Occipital lobe (tissue), 2 donors: ENCODE measurements around the gene PIPOX. TPM values are rescaled to one million over a fixed set of nuclear protein-coding genes. Genes with fewer than 3 reads are reported as not detected.

Experiments
- DNase-seq: peaks from one replicate; lab custom pipeline; 2025; lab: John Stamatoyannopoulos, UW
- total RNA-seq: library from RNA; depleted of rRNA; stranded (reverse); fragments of >200 nt; gene quantifications from one replicate; pipeline ENCODE4 v1.2.3, GENCODE V29; 2014

The PIPOX gene
- total RNA-seq, 1 donor from 2014 or later = 4.1 TPM

DNA sequence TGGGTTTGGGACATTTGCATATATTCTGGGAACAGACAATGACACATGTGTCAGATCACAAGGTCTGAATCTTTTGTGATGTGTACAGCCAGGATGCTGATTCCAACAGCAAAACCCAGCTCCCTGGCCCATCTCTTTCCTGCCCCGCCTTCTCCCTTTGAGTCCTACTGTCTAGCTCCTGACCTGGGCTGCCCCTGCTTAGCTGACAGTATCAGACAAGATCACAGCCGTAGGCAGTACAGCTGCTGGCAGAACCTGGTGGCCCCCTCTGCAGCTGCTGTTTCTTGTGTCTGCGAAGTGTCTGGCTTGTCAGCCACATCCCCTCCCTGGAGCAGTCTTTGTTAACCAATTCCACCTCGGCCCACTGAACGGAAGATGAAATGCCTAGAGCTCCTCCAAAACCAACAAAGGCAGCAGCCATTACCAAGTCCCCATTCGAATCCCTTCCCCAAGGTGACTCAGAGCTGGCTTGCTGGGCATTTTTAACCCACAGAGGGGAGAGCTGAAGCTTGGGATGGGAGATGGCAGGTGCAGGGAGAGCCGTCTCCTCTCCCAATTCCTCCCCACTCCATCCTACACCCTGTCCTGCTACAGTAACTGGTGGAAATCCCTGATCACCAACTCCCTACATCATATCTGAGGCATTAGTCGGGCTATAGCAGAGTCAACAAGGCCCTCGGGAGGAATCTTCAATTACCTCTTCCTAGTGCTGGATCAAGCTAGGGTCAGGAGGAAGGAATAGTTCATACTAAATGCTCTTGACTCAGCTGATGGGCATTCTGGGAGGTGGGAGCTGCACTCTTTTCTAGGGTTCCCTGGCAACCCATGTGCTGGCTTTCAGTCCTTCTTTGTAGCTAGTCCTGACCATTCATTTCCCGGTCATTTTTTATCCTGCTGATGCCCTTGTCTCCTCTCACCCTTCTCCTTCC is 5.8 kb downstream of the PIPOX start:
- DNase-seq = no peak

DNA sequence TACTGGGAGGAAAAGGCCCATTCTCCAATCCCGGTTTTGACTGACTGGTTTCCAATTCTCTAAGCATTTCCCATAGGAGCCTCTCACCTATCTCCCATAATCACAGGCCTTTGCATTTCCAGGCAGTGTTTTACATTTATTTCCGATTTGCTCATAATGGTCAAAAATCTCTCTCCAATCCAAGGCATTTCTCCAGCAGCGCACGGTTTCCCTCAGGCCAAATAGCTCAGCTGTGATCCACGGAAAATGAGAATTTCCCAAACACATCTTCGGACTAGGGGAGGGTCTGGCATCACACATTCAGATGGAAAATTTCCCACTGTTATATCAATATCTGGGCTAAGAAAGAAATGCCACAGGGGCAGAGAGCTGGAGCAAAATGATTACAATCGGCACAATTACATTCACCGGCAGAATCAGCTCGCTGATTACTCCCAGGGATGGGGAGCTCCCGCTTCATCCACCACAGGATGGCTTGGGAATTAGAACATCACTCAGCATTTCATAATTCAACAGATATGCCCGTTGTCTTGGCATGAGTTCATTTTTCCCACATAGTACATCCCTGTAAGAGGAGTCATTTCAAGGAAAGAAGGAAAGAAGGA is 6.7 kb downstream of the PIPOX start:
- DNase-seq = no peak

DNA sequence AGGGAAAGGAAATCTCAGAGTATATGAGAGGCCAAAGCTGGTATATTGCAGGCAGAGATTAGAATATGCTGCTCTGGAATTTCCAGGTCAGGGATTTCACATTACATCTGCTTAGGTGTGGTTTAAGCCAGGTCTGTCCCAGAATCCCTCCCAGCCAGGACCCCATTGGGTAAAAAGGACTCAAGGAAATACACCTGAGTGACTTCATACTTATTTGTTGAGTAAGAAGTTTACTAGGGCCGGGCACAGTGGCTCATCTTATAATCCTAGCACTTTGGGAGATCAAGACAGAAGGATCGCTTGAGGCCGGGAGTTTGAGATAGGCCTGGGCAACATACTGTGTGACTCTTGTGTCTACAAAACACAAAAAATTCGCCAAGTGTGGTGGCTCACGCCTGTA is 7.2 kb downstream of the PIPOX start:
- no peak for DNase-seq

DNA sequence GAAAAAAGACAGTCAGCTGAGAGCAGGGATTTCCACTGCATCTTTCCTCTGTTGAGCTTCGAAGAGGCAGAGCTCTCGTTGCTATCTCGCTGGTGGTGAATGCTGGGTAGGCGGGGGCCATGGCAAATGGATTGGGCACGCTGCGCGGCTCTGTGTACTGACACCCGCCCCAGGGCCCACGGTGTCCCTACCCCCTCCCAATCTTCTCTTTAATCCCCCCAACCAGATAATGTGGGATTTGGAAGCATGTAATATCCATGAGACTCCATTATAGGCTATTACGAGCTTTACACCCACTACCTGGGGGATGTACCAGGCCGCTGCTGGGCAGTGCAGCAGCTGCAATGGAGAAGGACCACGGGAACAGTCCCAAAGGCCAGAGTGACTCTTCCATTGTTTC is 8.3 kb downstream of the PIPOX start:
- DNase-seq = no peak

DNA sequence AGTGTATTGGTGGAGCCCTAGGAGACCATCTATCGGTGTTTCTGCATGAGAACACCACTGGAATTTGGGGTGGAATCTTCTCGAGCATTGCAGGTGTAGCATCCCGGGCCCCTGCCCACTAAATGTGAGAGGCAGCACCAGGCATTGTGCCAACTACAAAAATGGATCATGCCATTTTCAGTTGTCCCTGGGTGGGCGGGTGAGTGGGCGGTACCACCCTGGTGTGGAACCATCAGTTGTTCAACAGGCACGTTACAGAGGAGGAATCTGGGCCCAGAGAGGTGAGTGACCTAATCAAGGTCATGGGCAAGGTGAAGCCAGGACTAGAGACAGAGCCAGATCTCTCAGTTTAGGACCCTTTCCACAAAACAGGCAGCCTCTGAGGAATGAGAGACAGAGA is 8.8 kb downstream of the PIPOX start:
- DNase-seq = no peak

DNA sequence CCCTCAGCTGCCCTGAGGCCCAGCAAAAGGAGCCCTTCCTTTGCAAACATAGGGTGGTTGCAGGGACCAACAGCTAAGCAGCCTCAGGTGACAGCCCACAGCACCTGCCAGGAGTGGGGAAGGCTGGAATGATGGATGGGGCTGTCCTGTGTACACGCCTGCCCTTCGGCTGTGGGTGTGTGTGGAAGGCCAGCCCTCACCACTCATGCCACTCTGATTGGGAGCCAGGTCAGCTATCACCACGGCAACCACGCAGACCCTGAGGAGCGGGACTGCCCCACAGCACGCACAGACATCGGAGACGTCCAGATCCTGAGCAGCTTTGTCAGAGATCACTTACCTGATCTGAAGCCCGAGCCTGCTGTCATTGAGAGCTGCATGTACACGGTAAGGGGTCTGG is 11.9 kb downstream of the PIPOX start:
- DNase-seq = no peak

DNA sequence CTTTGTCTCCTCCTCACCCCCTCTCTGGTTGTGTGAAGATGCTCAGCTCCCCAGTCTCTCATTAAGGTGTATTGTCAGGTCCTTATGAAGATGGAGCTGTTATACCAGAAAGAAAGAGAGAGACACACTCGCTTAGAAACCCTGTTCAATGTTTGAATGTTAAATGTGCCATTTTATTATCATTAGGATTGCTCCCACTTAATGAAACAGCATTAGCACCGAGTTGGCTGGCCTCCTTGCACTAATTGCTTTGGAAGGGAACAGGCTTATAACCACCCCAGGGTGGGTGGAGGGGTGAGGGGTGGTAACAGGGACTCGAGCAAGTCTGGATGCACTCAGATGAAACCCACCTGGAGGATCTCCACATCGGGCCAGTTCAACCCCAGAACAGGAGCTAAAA is 14.4 kb downstream of the PIPOX start:
- DNase-seq = no peak

DNA sequence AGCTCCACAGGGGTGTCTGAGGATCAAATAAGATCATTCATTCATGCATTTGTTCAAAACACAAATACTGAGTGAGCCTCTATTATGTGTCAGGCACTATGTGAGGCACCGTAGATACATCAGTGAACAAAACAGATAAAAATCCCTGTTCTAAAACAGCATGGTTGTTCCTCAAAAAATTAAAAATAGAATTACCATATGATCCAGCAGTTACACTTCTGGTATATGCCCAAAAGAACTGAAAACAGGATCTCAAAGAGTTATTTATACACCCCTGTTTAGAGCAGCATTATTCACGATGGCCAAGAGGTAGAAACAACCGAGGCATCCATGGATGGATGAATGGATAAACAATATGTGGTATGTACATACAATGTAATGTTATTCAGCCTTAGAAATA is 15.4 kb downstream of the PIPOX start:
- DNase-seq = no peak

DNA sequence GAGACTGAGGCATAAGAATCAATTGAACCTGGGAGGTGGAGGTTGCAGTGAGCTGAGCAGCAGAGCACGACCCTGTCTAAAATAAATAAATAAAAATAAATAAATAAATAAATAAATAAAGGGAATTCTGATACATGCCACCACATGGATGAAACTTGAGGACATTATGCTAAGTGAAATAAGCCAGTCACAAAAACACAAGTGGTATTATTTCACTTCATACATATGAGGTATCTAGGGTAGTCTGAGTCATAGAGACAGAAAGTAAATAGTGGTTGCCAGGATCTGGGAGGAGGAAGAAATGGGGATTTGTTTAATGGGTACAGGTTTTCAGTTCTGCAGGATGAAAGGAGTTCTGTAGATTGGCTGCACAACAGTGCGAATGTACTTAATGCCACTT is 16.3 kb downstream of the PIPOX start:
- DNase-seq = no peak

DNA sequence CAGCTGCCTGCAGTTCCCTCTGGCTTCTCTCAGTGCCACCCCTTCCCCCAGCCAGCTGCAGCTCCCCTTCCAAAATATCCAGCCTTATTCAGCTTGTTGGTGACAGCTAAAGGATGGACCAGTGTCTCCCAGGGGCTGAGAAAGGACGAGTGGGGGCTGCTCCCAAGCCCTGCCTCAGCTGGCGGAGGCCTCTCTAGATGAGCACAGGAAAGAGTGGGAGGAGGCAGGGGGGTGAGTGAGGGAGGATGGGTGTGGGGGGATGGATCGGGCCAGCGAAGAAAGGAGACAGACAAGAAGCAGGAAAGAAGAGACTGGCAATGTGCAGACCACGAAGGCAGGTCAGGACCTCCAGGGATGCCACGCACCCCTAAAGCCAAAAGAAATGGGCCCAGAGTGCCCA is 17.5 kb downstream of the PIPOX start:
- DNase-seq = no peak

DNA sequence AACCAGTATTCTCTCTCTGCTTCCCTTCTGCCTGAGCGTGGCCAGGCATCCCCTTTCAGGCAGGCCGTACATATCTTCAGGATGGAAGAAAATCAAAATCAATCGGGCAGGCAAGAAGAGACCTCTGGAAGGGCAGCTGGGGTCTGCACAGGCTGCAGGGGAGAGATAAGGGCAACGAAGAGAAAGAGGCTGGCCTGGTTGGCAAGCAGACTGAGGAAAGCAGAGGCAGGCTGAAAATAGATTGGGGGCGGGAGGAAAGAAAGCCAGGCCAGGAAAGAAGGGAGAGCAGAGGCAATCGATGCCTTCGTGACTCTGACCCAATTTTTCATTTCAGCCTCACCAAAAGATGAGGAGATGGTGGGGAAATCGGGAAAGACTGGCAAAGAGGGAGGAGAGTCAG is 18.1 kb downstream of the PIPOX start:
- DNase-seq = no peak

DNA sequence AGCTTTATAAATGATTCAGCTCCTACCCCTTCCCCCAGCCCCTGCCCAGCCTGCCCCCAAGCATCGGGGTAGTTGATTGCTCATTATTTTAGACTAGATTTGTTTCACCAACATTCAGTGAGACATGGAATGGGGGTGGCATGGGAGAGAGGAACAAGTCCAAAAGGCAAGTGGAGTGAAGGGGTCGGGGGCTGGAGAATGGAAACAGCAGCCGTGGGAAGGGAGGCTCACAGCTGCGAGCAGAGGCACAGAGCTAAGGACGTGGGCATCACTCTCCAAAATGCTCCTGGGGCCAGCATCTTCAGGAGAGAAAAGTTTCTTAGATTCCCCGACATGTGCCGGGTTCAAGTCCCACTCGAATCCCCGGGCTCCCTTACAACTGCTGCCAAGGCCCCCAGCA is 19.3 kb downstream of the PIPOX start:
- DNase-seq = no peak

DNA sequence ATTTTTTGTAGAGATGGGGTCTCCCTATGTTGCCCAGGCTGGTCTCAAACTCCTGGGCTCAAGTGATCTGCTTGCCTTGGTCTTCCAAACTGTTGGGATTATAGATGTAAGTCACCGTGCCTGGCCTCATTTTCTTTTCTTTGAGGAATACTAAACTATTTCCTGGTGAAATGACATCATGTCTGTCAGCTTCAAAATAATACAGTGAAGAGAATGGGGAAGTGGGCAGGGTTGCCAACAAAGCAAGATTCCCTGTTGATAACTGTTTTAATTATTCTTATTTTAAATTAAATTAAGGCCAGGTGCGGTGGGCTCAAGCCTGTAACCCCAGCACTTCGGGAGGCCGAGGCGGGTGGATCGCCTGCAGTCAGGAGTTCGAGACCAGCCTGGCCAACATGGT is 21.1 kb downstream of the PIPOX start:
- no peak for DNase-seq

DNA sequence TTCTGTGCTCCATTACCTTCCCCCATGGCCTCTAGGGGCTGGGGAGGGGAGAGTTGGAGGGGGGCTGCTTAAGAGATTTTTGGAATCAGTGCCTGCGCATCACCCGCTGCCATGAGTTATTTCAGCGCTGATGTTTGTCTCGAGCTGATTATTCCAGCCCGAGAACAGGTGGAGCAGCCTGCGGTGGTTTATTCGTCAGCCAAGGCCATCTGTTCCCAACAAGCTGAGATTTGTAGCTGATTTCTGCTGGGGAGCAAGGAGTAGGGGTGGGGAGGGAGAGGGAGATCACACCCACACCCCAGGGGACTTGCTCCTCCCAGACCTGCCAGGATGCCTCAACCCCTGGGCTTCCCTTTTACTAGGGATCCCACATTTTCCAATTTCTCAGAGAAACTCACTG is 23.1 kb downstream of the PIPOX start:
- DNase-seq = peak; percentile 45

DNA sequence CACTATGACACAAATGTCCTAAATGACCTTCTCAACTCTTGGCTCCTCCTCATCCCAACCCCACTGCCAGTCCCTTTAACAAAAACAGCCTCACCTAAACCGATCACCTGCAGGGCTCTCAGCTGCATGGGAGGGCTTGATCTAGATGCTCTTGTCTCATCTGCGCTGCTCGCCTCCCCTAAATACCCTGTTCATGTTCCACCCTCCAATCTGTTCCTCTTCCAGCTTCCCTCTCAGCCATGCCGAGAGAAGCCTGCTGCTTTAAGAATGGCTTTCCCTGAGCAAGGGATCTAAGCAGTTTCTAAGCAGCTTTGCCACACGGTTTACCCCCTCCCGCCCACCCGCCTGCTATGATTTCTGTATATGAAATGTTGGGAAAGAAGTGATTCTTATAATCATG is 23.7 kb downstream of the PIPOX start:
- DNase-seq = no peak

DNA sequence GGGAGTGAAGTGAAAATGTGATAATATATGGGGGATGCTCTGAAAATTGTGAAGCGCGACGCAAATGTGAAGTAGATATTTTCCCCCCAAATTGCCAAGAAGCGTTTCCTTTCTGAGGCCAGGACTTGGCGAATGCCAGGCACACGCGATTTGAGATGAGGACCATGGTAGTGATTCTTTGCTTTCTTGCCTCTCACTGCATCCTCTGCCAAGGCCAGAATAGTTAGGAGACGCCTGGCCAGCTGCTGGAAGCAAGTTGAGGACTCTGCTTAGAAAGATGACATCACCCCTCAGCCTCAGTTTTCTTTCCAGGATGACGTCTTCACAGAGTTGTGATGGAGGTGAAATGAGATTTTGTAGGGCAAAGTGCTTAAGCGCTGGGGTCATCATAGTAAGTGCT is 25.9 kb downstream of the PIPOX start:
- DNase-seq = peak; percentile 45

DNA sequence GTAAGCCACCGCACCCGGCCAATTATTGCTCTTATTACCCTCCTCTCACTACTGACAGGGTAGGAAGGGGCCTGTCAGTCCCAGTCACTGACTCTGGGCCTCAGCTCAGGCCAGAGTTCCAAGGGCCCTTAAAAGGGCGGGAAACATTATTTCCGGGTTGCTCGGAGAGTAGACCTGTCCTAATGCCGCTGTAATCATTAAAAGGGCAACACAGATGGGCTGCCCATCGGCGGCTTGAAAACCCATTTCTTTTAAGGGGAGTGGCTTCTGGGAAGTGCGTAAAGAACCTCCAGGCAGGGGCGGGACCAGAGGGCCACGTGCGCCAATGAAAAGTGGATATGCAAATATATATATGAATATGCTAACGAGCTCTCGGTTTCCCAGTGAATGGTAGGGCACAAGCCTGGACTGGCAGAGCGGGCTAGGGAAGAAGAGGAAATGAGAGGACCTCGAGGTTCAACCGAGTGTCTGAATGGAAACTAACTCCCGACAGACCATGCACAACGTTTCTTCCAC is 26.6 kb downstream of the PIPOX start:
- no peak for DNase-seq

DNA sequence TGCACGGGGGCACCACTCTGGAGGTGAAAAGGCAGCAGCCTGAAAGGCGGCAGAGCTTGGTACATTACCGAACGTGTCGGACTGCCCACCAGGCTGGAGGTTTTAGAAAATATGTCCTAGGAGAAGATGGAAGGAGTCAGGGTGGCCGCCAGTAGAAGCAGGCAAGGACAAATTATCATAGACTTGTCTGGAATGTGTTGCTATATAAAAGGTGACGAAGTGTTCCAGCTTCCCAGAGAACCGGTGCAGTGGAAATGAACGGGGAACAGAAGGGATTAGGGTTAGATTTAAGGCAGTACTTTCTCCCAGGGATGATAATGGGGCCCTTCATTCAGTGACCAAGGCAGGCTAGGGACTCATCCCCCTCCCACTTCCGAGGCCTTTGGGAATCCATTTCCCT is 27.4 kb downstream of the PIPOX start:
- DNase-seq = no peak

DNA sequence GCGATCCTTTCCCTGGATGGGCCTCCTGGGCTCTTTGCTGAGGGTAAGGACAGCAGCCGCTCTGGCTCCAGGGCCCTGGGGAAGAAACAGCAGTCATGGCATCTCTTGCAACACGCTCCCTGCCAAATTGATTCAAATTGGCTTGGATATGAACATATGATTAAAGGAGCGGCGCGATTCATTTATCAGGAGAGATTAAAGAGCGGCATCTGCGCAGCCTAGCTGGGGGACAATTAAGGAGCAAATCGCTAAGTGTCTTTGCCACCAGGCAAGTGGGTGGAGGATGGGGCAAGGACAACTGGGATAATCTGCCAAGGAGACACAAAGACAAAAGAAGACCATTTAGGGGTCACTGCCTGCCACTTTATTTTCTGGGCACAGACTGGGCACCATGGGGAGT is 27.8 kb downstream of the PIPOX start:
- DNase-seq = no peak

DNA sequence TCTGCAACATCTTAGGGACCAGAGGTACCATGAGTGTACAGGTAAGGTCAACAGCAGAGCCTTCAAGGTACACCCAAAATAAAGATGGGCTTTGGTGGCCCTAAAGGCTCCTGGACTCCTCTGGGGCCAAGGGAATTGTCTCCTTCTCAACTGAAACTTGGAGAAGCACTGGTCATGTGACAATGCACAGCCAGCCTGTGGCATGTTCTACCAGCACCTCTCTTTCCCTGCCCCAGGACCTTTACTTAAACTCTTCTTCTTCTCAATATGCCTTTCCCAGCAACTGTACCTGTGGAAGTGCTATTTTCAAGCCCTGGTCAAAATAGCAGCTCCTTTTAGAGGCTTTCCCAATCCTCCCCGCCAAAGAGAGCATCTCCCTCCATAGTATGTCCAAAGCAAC is 28.4 kb downstream of the PIPOX start:
- DNase-seq = no peak

DNA sequence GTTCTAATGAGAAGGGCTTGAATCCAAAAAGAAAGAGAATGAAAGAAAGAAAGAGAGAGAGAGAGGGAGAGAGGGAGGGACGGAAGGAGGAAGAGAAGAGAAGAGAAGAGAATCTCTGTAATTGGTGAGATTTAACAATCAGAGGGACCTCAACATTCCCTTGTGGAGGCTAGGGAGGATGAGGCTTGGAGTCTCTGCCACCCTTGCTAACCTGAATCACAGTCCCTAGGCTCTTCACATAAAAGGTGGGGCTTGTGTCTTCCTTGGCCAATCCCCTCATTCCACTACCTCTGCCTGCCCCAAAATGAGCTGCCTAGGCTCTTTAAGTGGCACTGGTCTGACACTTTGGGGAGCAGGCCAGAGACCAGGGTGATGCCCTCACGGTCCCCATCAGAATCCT is 30.1 kb downstream of the PIPOX start:
- no peak for DNase-seq

DNA sequence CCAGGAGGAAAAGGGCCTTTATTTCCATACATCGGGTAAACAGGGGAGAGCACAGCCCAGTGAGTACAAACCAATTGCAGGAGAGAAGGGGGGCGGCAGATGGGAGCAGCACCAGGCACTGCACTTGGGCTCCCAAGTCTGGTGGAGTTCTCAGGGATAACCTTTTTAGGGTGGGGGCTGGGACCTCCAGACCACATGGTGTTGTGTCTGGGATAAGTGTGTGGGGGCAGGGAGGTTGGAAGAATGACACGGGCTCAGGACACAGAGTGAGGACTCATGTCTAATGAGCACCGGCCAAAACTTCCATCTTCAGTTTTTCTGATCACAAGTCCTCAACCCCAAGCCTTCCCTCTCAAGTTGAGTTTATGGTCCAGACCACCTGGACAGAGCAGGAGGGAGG is 30.6 kb downstream of the PIPOX start:
- DNase-seq = no peak

DNA sequence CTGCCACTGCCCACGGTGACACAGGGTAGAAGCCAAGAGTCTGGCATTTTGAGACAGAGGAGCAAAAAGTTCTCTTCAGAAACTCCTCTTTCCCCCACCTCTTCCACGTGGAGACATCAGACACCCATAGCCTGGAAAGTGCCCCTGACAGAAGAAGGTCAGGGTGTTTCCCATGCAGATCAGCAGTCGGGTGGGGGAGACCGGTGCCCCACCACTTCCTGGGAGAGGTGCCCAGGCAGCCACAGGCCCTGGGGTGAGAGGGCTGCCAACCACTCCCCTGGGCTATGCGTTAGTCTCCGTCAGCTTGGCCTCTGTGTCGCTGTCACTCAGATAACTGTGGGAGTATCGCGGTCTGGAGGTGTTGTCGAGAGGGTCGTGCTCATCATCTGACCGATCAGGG is 31.5 kb downstream of the PIPOX start:
- no peak for DNase-seq
